Karpas-422 (cell line): ENCODE measurements around the gene RPS3. TPM values are rescaled to one million over a fixed set of nuclear protein-coding genes. Genes with fewer than 3 reads are reported as not detected.

Experiments used
- DNase-seq: peaks from one replicate; pipeline ENCODE4 v3.0.0-alpha.2; 2015
- H2AFZ ChIP-seq: fragments of 200-600 bp; sonication (generic); 2 replicates; pipeline ENCODE4 v1.6.1; 2014; ENCODE audit warnings: antibody characterized with exemption, low read length, mixed read lengths
- H3K27ac ChIP-seq: fragments of 200-600 bp; sonication (generic); 2 replicates; pipeline ENCODE4 v1.5.1; 2014; ENCODE audit warnings: mild to moderate bottlenecking, low read length, moderate library complexity
- H3K27me3 ChIP-seq: fragments of 200-600 bp; sonication (generic); 2 replicates; pipeline ENCODE4 v1.6.1; 2014; ENCODE audit warnings: low read length, mixed read lengths
- H3K36me3 ChIP-seq: fragments of 200-600 bp; sonication (generic); 2 replicates; pipeline ENCODE4 v1.6.1; 2014; ENCODE audit warnings: low read length, mixed read lengths; ENCODE audit not compliant: insufficient read depth
- H3K4me1 ChIP-seq: fragments of 200-600 bp; sonication (generic); 2 replicates; pipeline ENCODE4 v1.6.1; 2014; ENCODE audit warnings: mild to moderate bottlenecking, low read length, mixed read lengths
- H3K4me2 ChIP-seq: fragments of 200-600 bp; sonication (generic); 2 replicates; pipeline ENCODE4 v1.6.1; 2014; ENCODE audit warnings: low read length, low read depth, mild to moderate bottlenecking; ENCODE audit not compliant: poor library complexity, severe bottlenecking
- H3K4me3 ChIP-seq: fragments of 200-600 bp; sonication (generic); 2 replicates; pipeline ENCODE4 v1.5.1; 2014; ENCODE audit warnings: mild to moderate bottlenecking, antibody characterized with exemption, low read length, mixed read lengths
- H3K79me2 ChIP-seq: fragments of 200-600 bp; sonication (generic); 2 replicates; pipeline ENCODE4 v1.6.1; 2014; ENCODE audit warnings: mild to moderate bottlenecking, low read length, mixed read lengths
- H3K9ac ChIP-seq: fragments of 200-600 bp; sonication (generic); 2 replicates; pipeline ENCODE4 v1.6.0; 2014; ENCODE audit warnings: low read length
- H3K9me2 ChIP-seq: fragments of 200-600 bp; sonication (generic), shearing (Covaris generic); replicated peaks from 2 replicates; pipeline ENCODE4 v1.6.0; 2014; ENCODE audit warnings: mild to moderate bottlenecking, low read length, moderate library complexity; ENCODE audit not compliant: insufficient read depth
- H3K9me3 ChIP-seq: fragments of 300-700, 200-600 bp; sonication (generic); 2 replicates; pipeline ENCODE4 v1.6.1; 2014; ENCODE audit warnings: low read length, mixed read lengths
- H4K20me1 ChIP-seq: fragments of 200-600 bp; sonication (generic); 2 replicates; pipeline ENCODE4 v1.6.1; 2014; ENCODE audit warnings: mild to moderate bottlenecking, antibody characterized with exemption, low read length, low read depth; ENCODE audit not compliant: insufficient read depth
- total RNA-seq: library from RNA; depleted of rRNA; stranded (reverse); fragments of >200 nt; shearing (Covaris generic); gene quantifications from 2 replicates; pipeline ENCODE4 v1.2.3, GENCODE V29; 2014; ENCODE audit warnings: low replicate concordance

Gene RPS3
- total RNA-seq, 1 experiment from 2014 or later, result 2,332 TPM

- H4K20me1 ChIP-seq, result no peaks in the 10 kb centered on the region
- H3K4me1 ChIP-seq, result no peaks in the 10 kb centered on the region
- no peak overlapping the region for H2AFZ ChIP-seq
- no peak for DNase-seq
- H3K36me3 ChIP-seq, result peaks cover 5% of the 10 kb centered on the region
- H3K9ac ChIP-seq, result no peak overlapping the region
- no peaks in the 10 kb centered on the region for H3K27me3 ChIP-seq
- no peaks in the 10 kb centered on the region for H3K9me2 ChIP-seq
- no peak overlapping the region for H3K4me2 ChIP-seq
- H3K27ac ChIP-seq, result no peak overlapping the region
- H3K9me3 ChIP-seq, result no peaks in the 10 kb centered on the region
- no peaks in the 10 kb centered on the region for H3K79me2 ChIP-seq
- H3K4me3 ChIP-seq, result no peak overlapping the region
Observed at GRCh38 chr11:75431533-75432525, 32.5 kb downstream of the RPS3 start.

DNA sequence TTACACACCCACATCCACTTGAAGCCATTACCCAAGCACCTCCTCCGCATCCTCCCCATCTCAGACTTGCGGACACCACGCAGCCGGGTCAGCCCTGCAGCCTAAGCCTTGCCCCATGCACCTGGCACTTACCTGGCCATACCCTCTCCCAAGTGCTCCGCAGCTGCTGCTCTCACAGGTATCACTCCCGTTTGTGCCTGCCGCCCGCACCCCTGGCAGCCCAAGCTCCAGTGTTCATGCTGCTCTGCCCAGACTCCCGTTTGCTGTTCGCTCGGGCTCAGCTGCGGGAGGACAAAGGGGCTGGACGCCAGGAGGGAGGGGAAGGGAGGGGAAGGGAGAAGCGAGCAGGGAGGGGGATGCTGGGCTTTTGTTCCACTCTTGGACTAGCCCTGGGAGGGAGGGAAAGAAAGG lies 33.6 kb downstream of the RPS3 start, which contains the start of gene KLHL35:
Gene KLHL35, minus strand, starts transcription at position 293 of the 411 bp plus-strand sequence. CDS start 2,574 bp downstream, outside the sequence.
- Histone ChIP-seq H3K4me1 (no peaks in the 10 kb centered on the region), H3K27me3 (no peaks in the 10 kb centered on the region), H3K9me3 (no peaks in the 10 kb centered on the region), H2AFZ (no peak within 1 kb of the TSS), H3K27ac (no peak within 1 kb of the TSS), H3K4me2 (no peak within 1 kb of the TSS), H3K9me2 (no peaks in the 10 kb centered on the region), H3K4me3 (no peak within 1 kb of the TSS), H3K9ac (no peak within 1 kb of the TSS), H3K79me2 (no peaks in the 10 kb centered on the region), H4K20me1 (no peaks in the 10 kb centered on the region), H3K36me3 (peaks cover 6% of the 10 kb centered on the region; the same call in 1 of the 2 replicates)
- no peak for DNase-seq

DNA sequence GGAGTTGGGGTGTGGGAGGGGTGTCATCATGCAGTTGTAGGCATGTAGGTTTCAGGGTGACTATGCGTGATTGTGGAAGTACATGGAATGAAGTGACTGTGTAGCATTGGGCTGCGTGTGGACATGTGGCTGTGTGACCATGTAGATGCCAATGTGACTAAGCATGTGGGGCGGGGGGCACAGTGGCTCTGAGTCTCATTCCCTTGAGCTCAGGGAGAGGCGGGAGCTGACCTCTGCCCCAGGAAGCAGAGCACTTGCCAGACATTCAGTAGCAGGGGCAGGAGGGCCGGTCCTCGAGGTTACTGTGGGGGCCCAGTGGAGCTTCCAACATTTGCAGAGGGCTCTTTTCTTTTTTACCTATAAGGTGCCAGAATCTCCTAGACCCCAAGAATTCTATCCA lies 34.1 kb downstream of the RPS3 start:
- H3K4me3 ChIP-seq, result no peak overlapping the region
- no peak overlapping the region for H3K9ac ChIP-seq

GRCh38 chr11:75434051-75434450 lies 34.7 kb downstream of the RPS3 start:
- no peak overlapping the region for H2AFZ ChIP-seq
- no peak overlapping the region for H3K9ac ChIP-seq
- no peaks in the 10 kb centered on the region for H3K4me1 ChIP-seq
- H3K27ac ChIP-seq, result no peak overlapping the region
- no peak overlapping the region for H3K4me3 ChIP-seq
- H3K9me3 ChIP-seq, result no peaks in the 10 kb centered on the region
- H3K9me2 ChIP-seq, result no peaks in the 10 kb centered on the region
- DNase-seq, result no peak
- no peaks in the 10 kb centered on the region for H3K27me3 ChIP-seq
- H4K20me1 ChIP-seq, result no peaks in the 10 kb centered on the region
- no peak overlapping the region for H3K4me2 ChIP-seq
- peaks cover 6% of the 10 kb centered on the region for H3K36me3 ChIP-seq
- no peaks in the 10 kb centered on the region for H3K79me2 ChIP-seq

More for the DNA sequence above, 34.1 kb downstream of the RPS3 start:
- no peaks in the 10 kb centered on the region for H3K9me2 ChIP-seq
- no peak for DNase-seq
- no peaks in the 10 kb centered on the region for H3K79me2 ChIP-seq
- H2AFZ ChIP-seq, result no peak overlapping the region
- H4K20me1 ChIP-seq, result no peaks in the 10 kb centered on the region
- no peaks in the 10 kb centered on the region for H3K4me1 ChIP-seq
- no peaks in the 10 kb centered on the region for H3K27me3 ChIP-seq
- peaks cover 6% of the 10 kb centered on the region for H3K36me3 ChIP-seq
- H3K9me3 ChIP-seq, result no peaks in the 10 kb centered on the region
- no peak overlapping the region for H3K4me2 ChIP-seq
- no peak overlapping the region for H3K27ac ChIP-seq

DNA sequence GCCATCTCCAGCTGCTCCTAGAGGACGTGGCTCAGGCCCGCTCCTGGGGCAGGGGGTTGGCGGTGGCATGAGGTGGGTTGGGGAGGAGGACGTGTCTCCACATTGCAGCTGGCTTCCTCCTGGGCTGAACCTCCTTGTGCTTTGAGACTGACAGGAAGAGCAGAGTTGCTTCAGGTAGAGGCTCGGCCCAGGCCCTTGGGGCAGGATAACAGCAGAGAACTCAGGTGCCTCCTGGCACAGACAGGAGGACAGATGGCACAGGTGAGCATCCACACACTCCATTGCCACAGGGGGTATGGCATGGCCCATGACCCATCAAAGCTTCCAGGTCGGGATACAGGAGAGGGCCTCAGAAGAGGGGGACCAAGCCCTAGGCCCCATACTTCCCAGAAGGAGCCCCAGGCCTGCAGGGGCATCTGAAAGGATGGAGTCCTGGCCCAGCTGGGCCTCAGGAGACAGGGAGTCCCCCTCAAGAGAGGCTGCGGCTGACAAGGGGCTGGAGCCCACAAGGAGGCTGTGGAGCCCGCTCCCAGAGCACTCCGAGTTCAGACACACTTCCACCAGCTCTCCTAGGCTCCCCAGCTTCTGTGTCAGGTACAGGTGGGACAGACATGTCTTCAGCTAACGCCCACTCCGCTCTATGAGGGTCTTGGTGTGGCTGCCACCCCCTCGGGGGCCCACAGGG lies 35.7 kb downstream of the RPS3 start:
- DNase-seq, result no peak
- no peak overlapping the region for H3K9ac ChIP-seq

GRCh38 chr11:75435571-75435925 lies 36.2 kb downstream of the RPS3 start:
- H4K20me1 ChIP-seq, result no peaks in the 10 kb centered on the region
- no peak for DNase-seq
- no peaks in the 10 kb centered on the region for H3K79me2 ChIP-seq
- H3K4me3 ChIP-seq, result no peak overlapping the region
- no peak overlapping the region for H2AFZ ChIP-seq
- H3K4me2 ChIP-seq, result no peak overlapping the region
- peaks cover 6% of the 10 kb centered on the region for H3K36me3 ChIP-seq
- no peaks in the 10 kb centered on the region for H3K27me3 ChIP-seq
- H3K4me1 ChIP-seq, result no peaks in the 10 kb centered on the region
- no peak overlapping the region for H3K9ac ChIP-seq
- no peaks in the 10 kb centered on the region for H3K9me3 ChIP-seq
- no peak overlapping the region for H3K27ac ChIP-seq
- H3K9me2 ChIP-seq, result no peaks in the 10 kb centered on the region

More for the DNA sequence above, 35.7 kb downstream of the RPS3 start:
- H3K9me2 ChIP-seq, result no peaks in the 10 kb centered on the region
- no peak overlapping the region for H3K27ac ChIP-seq
- H3K4me2 ChIP-seq, result no peak overlapping the region
- H4K20me1 ChIP-seq, result no peaks in the 10 kb centered on the region
- no peak overlapping the region for H2AFZ ChIP-seq
- H3K4me3 ChIP-seq, result no peak overlapping the region
- no peaks in the 10 kb centered on the region for H3K79me2 ChIP-seq
- H3K27me3 ChIP-seq, result no peaks in the 10 kb centered on the region
- H3K4me1 ChIP-seq, result no peaks in the 10 kb centered on the region
- no peaks in the 10 kb centered on the region for H3K9me3 ChIP-seq
- H3K36me3 ChIP-seq, result peaks cover 6% of the 10 kb centered on the region

DNA sequence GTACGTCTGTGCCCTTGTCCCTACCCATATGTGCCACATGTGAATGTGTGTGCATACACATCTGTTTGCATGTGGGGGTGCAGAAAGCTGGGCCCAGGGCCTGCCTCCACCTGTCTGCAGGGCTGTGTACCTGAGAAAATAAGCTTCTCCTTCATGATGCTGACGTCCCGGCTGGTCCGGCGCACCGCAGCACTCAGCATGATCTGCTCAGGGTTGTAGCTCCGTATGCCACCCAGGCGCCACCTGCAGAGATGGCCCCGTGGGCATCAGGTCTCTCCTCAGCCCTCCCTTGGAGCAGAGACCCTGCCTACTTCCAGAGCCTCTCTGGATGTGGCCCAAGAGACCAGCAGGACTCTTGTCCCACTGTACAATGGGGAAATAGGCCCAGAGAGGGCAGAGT lies 37.5 kb downstream of the RPS3 start:
- Histone ChIP-seq H3K4me1 (no peaks in the 10 kb centered on the region), H3K27ac (no peak overlapping the region), H3K9ac (no peak overlapping the region), H3K9me2 (no peaks in the 10 kb centered on the region), H2AFZ (no peak overlapping the region), H3K4me2 (no peak overlapping the region), H3K79me2 (no peaks in the 10 kb centered on the region), H3K27me3 (no peaks in the 10 kb centered on the region), H4K20me1 (no peaks in the 10 kb centered on the region), H3K4me3 (no peak overlapping the region), H3K36me3 (peaks cover 6% of the 10 kb centered on the region), H3K9me3 (no peaks in the 10 kb centered on the region)
- no peak for DNase-seq

- no peak overlapping the region for H2AFZ ChIP-seq
- no peaks in the 10 kb centered on the region for H3K9me3 ChIP-seq
- no peak overlapping the region for H3K4me3 ChIP-seq
- H3K36me3 ChIP-seq, result peaks cover 9% of the 10 kb centered on the region
- no peaks in the 10 kb centered on the region for H4K20me1 ChIP-seq
- no peak overlapping the region for H3K27ac ChIP-seq
- no peak overlapping the region for H3K9ac ChIP-seq
- no peaks in the 10 kb centered on the region for H3K27me3 ChIP-seq
- no peak overlapping the region for H3K4me2 ChIP-seq
- DNase-seq, result no peak
- H3K9me2 ChIP-seq, result no peaks in the 10 kb centered on the region
- no peaks in the 10 kb centered on the region for H3K79me2 ChIP-seq
- no peaks in the 10 kb centered on the region for H3K4me1 ChIP-seq
Observed at GRCh38 chr11:75437966-75438659, 38.8 kb downstream of the RPS3 start.
